Adrenal gland (tissue), 5 donors: ENCODE data around the gene RASEF.

Source experiments
- POLR2A ChIP-seq, 2 donors: fragments of 450-650 bp; IDR thresholded peaks; one replicate each; pipeline ENCODE4 v1.6.1; 2017; ENCODE audit warnings: antibody characterized with exemption in 2 of 2, mild to moderate bottlenecking in 2 of 2, moderate library complexity in 1 of 2
- TF ChIP-seq, protein P1 (sequence below), 6 experiments: fragments of 450-650 bp in 4 of 6; fragments of 200-600 bp in 2 of 6; sonication (generic) in 1 of 6; IDR thresholded peaks; 1 replicate in 5 of 6; 2 replicates in 1 of 6; pipeline versions ENCODE4 v1.5.1 to v1.8.0; 2016 to 2021; ENCODE audit warnings: antibody characterized with exemption in 6 of 6, mild to moderate bottlenecking in 2 of 6, moderate library complexity in 1 of 6
- donor health status: DM: no; HTN: no; CAD: no.

DNA sequence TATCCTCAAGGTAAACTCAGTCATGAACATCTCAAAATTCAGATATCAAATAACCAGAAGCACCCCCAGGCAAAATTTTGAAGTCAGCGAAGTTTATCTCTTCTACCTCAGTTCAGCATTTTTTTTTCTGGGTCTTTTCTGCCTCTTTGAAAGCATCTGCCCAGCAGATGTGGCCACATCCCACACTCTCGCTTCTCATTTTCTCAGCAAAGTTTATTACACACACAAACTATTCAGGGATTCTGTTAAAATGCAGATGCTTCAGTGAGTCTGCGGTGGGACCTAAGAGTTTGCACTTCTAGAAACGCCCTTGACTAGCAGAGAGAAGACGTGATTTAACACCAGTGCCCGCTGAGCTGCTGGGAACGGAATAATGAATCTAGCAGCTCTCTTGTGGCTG is 19.3 kb downstream of the RASEF start:
- TF ChIP-seq, protein P1, sequence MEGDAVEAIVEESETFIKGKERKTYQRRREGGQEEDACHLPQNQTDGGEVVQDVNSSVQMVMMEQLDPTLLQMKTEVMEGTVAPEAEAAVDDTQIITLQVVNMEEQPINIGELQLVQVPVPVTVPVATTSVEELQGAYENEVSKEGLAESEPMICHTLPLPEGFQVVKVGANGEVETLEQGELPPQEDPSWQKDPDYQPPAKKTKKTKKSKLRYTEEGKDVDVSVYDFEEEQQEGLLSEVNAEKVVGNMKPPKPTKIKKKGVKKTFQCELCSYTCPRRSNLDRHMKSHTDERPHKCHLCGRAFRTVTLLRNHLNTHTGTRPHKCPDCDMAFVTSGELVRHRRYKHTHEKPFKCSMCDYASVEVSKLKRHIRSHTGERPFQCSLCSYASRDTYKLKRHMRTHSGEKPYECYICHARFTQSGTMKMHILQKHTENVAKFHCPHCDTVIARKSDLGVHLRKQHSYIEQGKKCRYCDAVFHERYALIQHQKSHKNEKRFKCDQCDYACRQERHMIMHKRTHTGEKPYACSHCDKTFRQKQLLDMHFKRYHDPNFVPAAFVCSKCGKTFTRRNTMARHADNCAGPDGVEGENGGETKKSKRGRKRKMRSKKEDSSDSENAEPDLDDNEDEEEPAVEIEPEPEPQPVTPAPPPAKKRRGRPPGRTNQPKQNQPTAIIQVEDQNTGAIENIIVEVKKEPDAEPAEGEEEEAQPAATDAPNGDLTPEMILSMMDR (IDR thresholded peaks at IDR 0.05) = no peak
- no peak for TF ChIP-seq POLR2A (IDR thresholded peaks at IDR 0.05)
